GM18909 (cell line): ENCODE measurements around the gene MX1.
A peak's percentile ranks its signal among the peaks of the same experiment; 100 is the strongest.

ENCODE experiments used
- ATAC-seq: cut with Tn5 transposase; IDR thresholded peaks from one replicate; pipeline ENCODE4 v1.9.1; 2021; ENCODE audit warnings: mild to moderate bottlenecking; ENCODE audit not compliant: unreplicated experiment, poor library complexity

MX1 gene

GRCh38 chr21:41431788-41432548 is 5.9 kb downstream of the MX1 start:
- ATAC-seq: peak; percentile 79

- ATAC-seq: no peak
Observed at GRCh38 chr21:41432562-41433460, 6.8 kb downstream of the MX1 start.

- no peak for ATAC-seq
Observed at GRCh38 chr21:41433566-41433965, 7.5 kb downstream of the MX1 start.

- no peak for ATAC-seq
Observed at GRCh38 chr21:41435706-41436105, 9.7 kb downstream of the MX1 start.

DNA sequence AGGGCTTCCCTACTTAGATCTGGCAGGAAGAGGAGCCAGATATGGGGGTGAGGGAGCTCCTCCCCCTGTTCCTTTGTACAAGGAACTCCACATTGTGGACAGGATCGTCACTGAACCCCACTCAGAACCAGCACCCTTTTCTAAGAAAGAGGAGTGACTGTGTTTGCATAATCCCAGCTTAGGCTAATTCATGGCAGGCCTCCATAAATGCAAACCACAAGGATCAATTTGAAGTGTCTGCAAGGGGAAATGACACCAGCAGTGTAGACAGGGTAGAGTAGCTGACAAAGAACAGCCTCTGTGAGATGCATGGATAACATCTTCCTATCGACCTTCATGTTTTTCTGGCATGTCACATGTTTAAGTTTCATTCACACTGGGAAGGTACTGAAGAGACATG is 11.7 kb downstream of the MX1 start:
- ATAC-seq: no peak

DNA sequence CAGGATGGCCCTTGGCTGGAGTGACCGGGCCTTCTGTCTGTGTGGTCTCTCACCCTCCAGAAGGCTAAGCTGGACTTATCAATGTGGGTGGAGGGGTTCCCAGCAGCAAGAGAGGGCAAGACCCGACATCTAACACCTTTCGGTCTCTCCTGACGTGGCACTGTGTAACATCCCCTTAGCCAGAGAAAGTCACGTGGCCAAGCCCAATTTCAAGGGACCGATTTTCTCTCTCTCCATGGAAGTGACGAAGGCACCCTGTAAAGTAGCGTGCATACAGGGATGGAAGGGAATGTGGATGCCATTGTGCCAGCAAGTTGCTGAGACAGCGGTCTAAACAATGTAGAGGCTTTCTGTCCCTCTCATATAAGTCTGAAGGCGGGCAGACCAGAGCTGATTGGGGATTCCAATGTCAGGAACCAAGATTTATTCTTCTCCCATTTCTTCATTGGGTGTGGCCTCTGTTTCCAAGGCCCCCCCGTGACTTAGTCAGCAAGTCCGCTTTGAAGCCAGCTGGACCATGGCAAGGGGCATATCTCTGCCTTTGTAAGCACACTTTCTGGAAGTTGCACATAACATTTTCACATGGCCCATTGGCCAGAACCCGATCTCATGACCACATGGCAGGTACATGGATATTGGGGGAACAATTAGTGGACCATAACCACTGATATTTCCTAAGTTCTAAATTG is 12.5 kb downstream of the MX1 start:
- ATAC-seq: no peak

- ATAC-seq: no peak
Observed at GRCh38 chr21:41439248-41439647, 13.2 kb downstream of the MX1 start.

- no peak for ATAC-seq
Observed at GRCh38 chr21:41441546-41441945, 15.5 kb downstream of the MX1 start.

GRCh38 chr21:41442481-41443186 is 16.6 kb downstream of the MX1 start:
- no peak for ATAC-seq

- no peak for ATAC-seq
Observed at GRCh38 chr21:41443562-41443961, 17.5 kb downstream of the MX1 start.

DNA sequence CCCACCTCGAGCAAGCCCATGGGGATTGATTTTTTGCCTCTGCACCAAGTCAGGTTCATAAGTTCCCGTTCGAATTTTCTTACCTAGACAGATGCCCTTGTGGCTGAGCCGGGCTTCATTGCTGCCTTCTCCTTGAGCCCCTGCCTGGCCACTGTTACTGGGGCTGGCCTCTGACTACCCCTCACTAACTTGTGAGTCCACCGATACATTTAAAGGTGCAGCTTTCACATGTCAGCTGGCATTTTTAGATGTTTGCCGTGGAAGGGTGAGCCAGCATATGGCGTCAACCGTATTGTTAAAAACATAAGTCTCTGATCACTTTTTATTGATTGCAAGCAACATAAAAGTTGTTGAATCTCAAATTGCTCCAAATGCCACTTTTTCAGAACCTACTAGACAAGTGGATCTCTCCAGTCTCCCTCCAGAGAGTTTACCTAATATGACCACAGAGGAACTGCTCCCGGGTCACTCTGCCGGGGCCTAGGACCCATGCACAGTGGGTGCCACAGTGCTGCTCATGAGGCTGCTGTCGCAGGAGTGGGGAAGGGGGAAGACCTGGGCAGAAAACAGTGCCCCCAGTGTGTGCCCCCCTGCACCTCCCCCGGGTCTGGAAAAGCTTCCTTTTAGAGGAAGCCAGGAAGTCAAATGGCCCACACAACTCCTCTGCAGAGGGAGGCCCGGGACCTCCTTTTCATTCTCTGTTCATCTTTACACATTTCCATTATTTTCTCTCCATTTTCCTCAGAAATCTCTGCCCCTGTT is 18.8 kb downstream of the MX1 start:
- ATAC-seq: no peak

- ATAC-seq: no peak
Observed at GRCh38 chr21:41445465-41445862, 19.4 kb downstream of the MX1 start.

DNA sequence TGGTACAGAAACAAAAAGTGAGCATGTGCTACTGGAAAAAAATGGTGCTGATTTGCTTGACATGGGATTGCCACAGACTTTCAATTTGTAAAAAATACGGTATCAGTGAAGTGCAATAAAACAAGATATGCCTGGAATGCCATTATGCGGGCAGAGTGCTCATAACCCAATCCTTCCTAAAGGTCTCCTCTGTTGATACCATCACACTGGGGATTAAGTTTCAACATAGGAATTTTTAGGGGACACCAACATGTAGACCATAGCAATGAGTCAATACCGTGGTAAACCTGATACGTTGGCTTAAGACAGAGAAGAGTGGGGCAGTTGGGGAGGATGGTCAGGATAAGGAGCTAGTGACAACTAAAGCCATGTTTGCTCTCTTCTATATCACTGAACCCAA is 20.5 kb downstream of the MX1 start:
- ATAC-seq: no peak

- ATAC-seq: no peak
Observed at GRCh38 chr21:41447356-41447755, 21.3 kb downstream of the MX1 start.

DNA sequence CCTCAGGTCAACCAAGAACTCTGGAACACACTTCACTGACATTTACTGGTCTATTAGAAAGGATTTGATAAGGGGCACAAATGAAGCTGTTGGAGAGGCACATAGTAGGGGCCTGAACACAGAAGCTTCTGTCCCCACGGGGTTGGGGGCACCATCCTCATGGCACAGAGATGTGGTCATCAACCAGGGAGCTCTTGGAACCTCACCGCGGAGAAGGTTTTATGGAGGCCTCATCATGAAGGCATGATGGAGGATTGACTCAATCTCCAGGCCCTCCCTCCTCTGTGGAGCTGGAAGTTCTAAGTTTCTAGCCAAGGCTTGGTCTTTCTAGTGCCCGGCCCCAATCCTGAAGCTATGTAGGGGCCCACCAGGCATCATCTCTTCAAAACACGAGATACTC is 23.6 kb downstream of the MX1 start:
- no peak for ATAC-seq

DNA sequence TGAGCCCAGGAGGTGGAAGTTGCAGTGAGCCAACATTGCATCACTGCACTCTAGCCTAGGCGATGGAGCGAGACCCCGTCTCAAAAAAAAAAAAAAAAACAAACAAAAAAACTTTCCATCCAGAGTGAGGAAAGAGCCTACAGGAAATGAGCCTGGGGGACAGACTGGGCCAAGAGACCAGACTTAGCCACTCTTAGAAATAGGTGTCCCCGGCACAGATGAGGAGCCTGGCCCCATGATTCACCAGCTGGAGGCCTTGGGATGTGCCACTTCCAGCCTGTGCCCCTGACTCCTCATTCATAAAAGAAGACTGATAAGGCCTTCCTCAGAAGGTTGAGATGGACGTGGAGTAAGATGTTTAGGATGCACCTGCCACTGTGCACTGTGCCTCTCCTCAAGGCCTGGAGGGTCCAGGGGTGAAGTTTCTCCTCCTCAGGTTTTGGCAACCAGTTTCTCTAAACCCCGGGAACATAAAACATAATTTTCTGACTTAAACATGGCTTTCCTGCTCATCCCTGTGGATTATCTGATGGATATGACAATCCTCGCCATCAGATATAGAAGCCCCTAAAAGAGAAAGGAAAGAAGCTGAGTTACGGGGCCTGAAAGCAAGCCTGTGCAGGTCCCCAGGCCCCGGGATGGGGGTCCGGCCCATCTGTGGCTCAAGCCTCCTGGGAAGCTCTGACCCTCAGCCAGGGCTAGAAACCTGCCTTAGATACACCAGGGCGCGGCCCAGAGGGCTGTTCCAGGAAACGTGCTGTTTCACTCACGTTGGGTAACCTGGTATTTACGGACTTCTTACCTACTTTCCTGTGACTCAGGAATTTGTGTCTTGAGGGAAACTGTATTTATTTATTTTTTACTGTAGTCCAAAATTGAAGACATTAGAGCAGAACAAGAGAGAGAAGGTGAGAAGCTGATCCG is 26.0 kb downstream of the MX1 start:
- no peak for ATAC-seq

DNA sequence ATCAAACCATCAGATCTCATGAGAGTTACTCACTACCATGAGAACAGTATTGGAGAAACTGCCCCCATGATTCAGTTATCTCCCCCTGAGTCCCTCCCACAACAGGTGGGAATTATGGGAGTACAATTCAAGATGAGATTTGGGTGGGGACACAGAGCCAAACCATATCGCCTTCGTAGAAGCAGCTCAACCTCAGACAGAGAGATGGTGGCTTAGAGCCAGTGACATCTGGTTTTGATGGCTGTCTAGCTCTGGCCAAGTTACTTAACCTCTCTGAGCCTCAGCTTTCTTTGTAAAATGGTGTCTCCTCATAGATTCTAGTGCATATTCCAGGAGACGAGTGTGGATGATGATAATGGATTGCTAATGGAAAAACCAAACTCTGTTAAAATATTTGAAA is 27.2 kb downstream of the MX1 start:
- ATAC-seq: no peak

DNA sequence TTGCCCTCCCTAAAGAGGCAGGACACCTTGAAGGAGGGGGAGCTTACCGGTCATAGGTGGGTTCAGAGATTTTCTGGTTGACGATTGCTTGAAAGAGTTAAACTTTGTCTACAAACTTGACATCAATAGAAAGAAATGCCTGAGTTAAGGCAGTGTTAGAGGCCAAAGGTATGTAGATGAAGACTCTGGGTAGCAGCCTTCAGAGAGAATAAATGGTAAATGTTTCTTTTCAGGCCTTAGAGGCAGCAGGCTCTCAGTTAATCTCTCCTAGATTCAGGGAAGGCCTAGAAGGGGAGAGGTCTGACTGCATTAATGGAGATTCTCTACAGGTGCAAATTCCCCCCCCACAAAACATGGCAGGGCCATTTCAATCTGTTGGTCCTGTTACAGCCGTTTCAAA is 27.7 kb downstream of the MX1 start:
- no peak for ATAC-seq

DNA sequence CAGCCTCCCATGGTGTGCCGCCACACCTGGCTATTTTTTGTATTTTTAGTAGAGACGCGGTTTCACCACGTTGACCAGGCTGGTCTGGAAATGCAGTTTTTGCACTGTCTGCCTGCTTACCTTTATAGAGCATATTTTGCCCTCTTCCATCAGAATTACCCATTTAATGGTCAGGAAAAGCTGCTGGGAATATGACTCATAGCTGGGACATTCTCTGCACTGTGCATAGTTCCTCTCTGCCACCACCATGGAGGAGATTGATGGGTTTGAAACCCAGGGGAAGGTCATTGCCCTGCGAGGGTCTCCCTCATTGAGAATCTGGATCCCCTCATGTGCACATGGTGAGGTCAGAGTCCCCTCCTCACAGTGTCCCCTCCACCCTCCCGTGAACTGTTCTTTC is 32.1 kb downstream of the MX1 start:
- no peak for ATAC-seq
